HS-27A (cell line): ENCODE results near the gene AGL.
"Not testable (repeated sequence)": the region's sequence is repeated elsewhere in the genome, so short reads cannot be mapped to it uniquely, and the experiment has no call there.

Experiments used
- DNase-seq: peaks from one replicate; pipeline ENCODE4 v3.0.0-alpha.2; 2012; ENCODE audit warnings: low read depth, missing footprints

AGL gene

GRCh38 chr1:99943223-99943794, 93.1 kb downstream of the AGL start:
- no peak for DNase-seq

- no peak for DNase-seq
Measured at GRCh38 chr1:99944192-99944591, 94.0 kb downstream of the AGL start.

- DNase-seq, result no peak
Measured at GRCh38 chr1:99945174-99945573, 95.0 kb downstream of the AGL start.

GRCh38 chr1:99950486-99950885, 100.3 kb downstream of the AGL start:
- DNase-seq, result no peak

GRCh38 chr1:99952522-99952921, 102.4 kb downstream of the AGL start:
- no peak for DNase-seq

- DNase-seq, result no peak
Measured at GRCh38 chr1:99955375-99955774, 105.2 kb downstream of the AGL start.

- DNase-seq, result no peak
Measured at GRCh38 chr1:99956755-99957154, 106.6 kb downstream of the AGL start.

GRCh38 chr1:99957818-99958217, 107.7 kb downstream of the AGL start:
- no peak for DNase-seq

GRCh38 chr1:99959189-99959705, 109.1 kb downstream of the AGL start:
- not testable (repeated sequence) for DNase-seq

- not testable (repeated sequence) for DNase-seq
Measured at GRCh38 chr1:99960260-99960659, 110.1 kb downstream of the AGL start.

- peak; percentile 53 for DNase-seq
Measured at GRCh38 chr1:99963041-99963795, 113.1 kb downstream of the AGL start.

GRCh38 chr1:99964806-99965205, 114.6 kb downstream of the AGL start:
- DNase-seq, result no peak

GRCh38 chr1:99965646-99966375, 115.7 kb downstream of the AGL start:
- no peak for DNase-seq

- DNase-seq, result no peak
Measured at GRCh38 chr1:99968214-99968613, 118.1 kb downstream of the AGL start.

- no peak for DNase-seq
Measured at GRCh38 chr1:99969260-99969728, 119.1 kb downstream of the AGL start.

GRCh38 chr1:99969729-99970621, 119.8 kb downstream of the AGL start, which contains the start of gene SLC35A3:
SLC35A3 (plus strand) TSS chr1:99969996; CDS start chr1:99993555, 23,559 bp downstream.
- DNase-seq, result peak; percentile 56

- no peak for DNase-seq
Measured at GRCh38 chr1:99970713-99971255, 120.6 kb downstream of the AGL start.

GRCh38 chr1:99972066-99972465, 121.9 kb downstream of the AGL start:
- DNase-seq, result not testable (repeated sequence)
